Mesothelial cell of epicardium (in vitro differentiated cells): ENCODE results near the gene TUBE1. TPM values are rescaled to one million over a fixed set of nuclear protein-coding genes. Genes with fewer than 3 reads are reported as not detected.

ENCODE experiments used
- DNase-seq, 2 experiments: peaks; one replicate each; pipeline ENCODE4 v3.0.0; 2021; ENCODE audit warnings: low spot score in 2 of 2; ENCODE audit not compliant: unreplicated experiment in 2 of 2
- H3K27ac Mint-ChIP-seq: 2 replicates; pipeline ENCODE4 v1.8.0; 2021; ENCODE audit warnings: mixed read lengths
- H3K27me3 Mint-ChIP-seq: 2 replicates; pipeline ENCODE4 v1.8.0; 2021; ENCODE audit warnings: low read depth, mixed read lengths
- H3K36me3 Mint-ChIP-seq: 2 replicates; pipeline ENCODE4 v1.8.0; 2021; ENCODE audit warnings: mixed read lengths
- H3K4me1 Mint-ChIP-seq: 2 replicates; pipeline ENCODE4 v1.8.0; 2021; ENCODE audit warnings: mixed read lengths
- H3K4me3 Mint-ChIP-seq: 2 replicates; pipeline ENCODE4 v1.8.0; 2021; ENCODE audit warnings: mild to moderate bottlenecking, moderate library complexity, mixed read lengths
- H3K9me3 Mint-ChIP-seq: 2 replicates; pipeline ENCODE4 v1.8.0; 2021; ENCODE audit warnings: mixed read lengths
- total RNA-seq: library from RNA; stranded (reverse); gene quantifications from 3 replicates; pipeline ENCODE4 v1.2.1, GENCODE V29; 2021
- TF ChIP-seq, protein P1 (sequence below): fragments of 200-600 bp; sonication (generic); IDR thresholded peaks from one replicate; pipeline ENCODE4 v1.5.0; 2021; ENCODE audit warnings: antibody characterized with exemption; ENCODE audit not compliant: unreplicated experiment

The TUBE1 gene
- total RNA-seq, 1 donor from 2014 or later, result 19.0 TPM

DNA sequence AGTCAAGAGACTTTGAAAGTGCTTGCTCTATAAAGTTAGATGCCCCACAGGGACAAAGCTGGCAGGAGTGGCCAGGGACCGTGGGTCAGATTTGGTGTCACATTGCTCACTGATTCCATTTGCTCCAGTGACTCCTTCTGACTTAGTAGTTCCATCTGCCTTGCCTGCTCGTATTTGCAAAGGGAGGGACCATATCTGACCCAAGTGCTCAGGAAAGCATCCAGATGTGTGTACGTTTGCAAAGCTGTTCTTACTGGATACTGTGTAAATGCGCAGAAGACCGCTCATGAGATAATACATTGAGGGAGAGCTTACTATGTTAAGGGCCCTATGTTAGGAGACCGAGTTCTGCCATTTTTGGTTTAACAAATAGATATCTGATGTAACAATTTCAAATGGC lies 54.6 kb downstream of the TUBE1 start:
- Mint-ChIP-seq H3K36me3 (no peaks in the 10 kb centered on the region), H3K27me3 (peaks cover 9% of the 10 kb centered on the region), H3K4me1 (peaks cover 19% of the 10 kb centered on the region), H3K4me3 (no peak overlapping the region), H3K9me3 (no peaks in the 10 kb centered on the region), H3K27ac (no peak overlapping the region)
- DNase-seq, result no peak
- TF ChIP-seq, protein P1, sequence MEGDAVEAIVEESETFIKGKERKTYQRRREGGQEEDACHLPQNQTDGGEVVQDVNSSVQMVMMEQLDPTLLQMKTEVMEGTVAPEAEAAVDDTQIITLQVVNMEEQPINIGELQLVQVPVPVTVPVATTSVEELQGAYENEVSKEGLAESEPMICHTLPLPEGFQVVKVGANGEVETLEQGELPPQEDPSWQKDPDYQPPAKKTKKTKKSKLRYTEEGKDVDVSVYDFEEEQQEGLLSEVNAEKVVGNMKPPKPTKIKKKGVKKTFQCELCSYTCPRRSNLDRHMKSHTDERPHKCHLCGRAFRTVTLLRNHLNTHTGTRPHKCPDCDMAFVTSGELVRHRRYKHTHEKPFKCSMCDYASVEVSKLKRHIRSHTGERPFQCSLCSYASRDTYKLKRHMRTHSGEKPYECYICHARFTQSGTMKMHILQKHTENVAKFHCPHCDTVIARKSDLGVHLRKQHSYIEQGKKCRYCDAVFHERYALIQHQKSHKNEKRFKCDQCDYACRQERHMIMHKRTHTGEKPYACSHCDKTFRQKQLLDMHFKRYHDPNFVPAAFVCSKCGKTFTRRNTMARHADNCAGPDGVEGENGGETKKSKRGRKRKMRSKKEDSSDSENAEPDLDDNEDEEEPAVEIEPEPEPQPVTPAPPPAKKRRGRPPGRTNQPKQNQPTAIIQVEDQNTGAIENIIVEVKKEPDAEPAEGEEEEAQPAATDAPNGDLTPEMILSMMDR, result no peak

DNA sequence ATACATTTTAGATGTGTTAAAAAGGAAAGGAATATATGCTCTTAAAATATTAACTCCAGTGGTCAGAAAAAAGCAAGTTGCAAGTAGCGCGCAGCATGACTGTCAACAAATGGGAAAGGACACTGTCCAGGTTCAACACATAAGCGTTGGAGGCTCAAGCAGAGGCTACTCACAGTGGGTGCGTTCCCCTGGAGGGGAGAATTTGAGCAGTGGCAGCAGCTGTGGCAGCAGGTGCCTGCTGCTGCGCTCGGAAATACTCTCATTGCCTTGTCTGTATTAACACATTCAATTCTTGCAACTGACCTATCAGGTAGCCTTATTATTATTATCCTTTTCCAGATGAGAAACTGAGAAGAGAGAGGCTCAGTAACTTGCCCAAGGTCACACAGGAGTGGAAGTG lies 55.3 kb downstream of the TUBE1 start:
- Mint-ChIP-seq H3K9me3 (no peaks in the 10 kb centered on the region), H3K4me1 (peaks cover 19% of the 10 kb centered on the region), H3K27me3 (peaks cover 9% of the 10 kb centered on the region), H3K4me3 (no peak overlapping the region), H3K36me3 (no peaks in the 10 kb centered on the region), H3K27ac (no peak overlapping the region)
- no peak for DNase-seq
- TF ChIP-seq, protein P1, result no peak

DNA sequence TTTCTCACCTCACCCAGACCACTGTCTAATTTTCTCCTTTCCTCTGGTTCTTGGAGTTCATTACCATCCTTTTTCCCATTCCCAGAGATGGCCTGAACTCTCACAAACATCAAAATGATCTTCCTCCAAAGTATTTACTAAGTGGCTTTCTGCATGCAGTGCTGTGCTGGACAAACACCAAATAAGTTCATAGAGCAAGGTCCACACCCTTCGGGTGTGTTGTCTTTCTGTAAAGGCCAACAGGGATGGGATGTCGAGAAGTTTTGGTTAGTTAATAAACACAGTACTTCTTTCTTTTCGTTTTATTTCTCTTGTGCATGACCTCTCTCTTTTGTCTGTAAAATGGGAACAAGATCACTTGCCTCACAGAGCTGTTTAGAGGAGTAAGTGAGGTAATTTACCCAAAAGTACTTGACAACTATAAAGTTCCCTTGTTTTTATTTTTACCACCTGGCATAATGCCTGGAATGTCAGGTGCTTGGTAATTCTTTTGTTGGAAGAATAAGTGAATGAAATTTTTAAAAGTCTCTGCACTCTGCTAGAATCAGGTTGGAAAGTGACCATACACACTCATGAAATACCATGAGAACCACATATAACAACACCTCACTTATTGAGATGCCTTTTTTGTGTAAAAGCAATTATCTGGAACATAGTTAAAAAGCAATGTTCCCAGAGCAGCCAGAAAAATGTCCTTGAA lies 56.2 kb downstream of the TUBE1 start:
- Mint-ChIP-seq H3K4me3 (no peak overlapping the region), H3K36me3 (no peaks in the 10 kb centered on the region), H3K27me3 (peaks cover 9% of the 10 kb centered on the region), H3K4me1 (peaks cover 19% of the 10 kb centered on the region), H3K27ac (no peak overlapping the region), H3K9me3 (no peaks in the 10 kb centered on the region)
- DNase-seq, result no peak
- TF ChIP-seq, protein P1, result no peak

DNA sequence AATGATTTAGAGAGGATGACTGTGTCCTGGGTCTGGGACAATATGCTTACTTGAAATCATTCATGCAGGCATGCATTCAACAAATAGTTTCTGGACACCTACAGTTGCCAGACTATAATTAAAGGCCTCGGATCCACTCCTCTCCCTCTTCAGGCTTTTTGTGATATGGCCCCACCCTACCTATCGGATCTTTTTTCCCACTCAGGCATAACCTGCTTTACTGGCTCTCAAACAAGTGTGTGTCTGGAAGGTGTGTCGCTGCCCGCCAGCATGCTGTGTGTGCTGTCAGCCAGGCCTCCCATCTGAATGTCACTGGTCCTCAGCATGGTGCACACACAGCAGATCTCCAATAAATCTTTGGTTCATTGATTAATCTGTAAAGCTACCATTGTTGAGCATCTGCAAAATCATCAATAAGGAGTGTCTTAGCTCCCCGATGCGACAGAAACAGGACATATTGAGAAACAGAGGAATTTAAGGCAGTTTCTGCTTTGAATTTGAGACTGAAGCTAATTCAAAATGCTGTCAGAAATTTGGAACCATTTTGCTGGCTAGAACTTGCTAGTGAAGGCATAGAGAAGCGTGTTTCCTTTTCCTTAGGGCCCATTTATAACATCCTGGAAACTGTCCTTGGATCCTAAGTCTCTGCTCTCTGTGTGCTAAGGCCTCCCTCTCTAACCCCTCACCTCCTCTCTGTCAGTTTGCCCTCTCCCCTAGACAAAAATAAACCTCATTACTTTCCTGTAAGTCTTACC lies 56.9 kb downstream of the TUBE1 start:
- Mint-ChIP-seq H3K36me3 (no peaks in the 10 kb centered on the region), H3K4me1 (peaks cover 19% of the 10 kb centered on the region), H3K4me3 (no peak overlapping the region), H3K27ac (no peak overlapping the region), H3K9me3 (no peaks in the 10 kb centered on the region), H3K27me3 (peaks cover 9% of the 10 kb centered on the region)
- TF ChIP-seq, protein P1, result no peak
- no peak for DNase-seq

DNA sequence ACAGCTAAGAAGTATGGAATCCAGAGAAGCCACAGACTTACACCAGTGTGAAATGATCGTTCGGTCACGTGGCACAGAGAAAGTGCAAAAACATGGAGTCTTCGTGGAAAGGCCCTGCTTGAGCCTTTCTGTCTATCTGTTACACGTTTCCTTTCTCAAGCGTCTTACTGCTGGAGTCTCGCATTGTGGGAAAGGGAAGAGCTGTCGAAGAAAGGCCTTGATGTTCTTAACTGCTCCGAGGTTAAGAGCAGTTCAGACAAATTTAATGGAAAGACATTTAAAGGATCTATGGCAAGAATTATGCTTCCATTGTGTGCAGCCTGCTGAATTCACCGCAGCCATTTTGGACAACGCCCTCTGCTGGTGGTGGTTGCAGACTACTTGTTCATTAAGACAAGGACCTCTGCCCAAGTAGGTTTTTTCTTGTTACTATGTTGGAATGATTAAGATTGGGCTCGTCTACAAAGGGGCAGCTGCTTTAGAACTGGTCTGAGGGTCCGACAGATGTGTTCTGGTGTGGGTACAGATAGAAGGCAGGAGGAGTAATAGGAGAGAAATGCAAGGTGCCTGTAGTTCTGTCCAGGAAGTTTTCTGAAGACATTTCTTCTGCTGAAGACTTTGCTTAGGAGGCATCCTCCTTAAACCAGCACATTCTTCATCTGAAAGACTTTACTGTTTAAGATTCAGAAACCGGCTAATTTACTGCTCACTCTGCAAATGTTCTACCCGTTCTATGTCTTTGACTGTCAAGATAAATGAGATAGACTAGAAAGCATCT lies 58.0 kb downstream of the TUBE1 start:
- Mint-ChIP-seq H3K27ac (no peak overlapping the region), H3K9me3 (peaks cover 6% of the 10 kb centered on the region), H3K4me3 (no peak overlapping the region), H3K4me1 (peaks cover 19% of the 10 kb centered on the region), H3K36me3 (peaks cover 5% of the 10 kb centered on the region), H3K27me3 (peaks cover 9% of the 10 kb centered on the region)
- peak in 1 of 2 experiments; percentile 75 for DNase-seq
- TF ChIP-seq, protein P1, result peak; percentile 76
